Activated CD8-positive, alpha-beta memory T cell treated with anti-CD3 and anti-CD28 coated beads, Interleukin-2, amount 50 U/mL, for 48 hours (primary cell): Measurements from ENCODE around the gene STK17B.
"Not testable (repeated sequence)": the region's sequence is repeated elsewhere in the genome, so short reads cannot be mapped to it uniquely, and the experiment has no call there.

Experiments used
- DNase-seq: peaks from one replicate; pipeline ENCODE4 v3.0.0-alpha.2; 2020

STK17B gene

DNA sequence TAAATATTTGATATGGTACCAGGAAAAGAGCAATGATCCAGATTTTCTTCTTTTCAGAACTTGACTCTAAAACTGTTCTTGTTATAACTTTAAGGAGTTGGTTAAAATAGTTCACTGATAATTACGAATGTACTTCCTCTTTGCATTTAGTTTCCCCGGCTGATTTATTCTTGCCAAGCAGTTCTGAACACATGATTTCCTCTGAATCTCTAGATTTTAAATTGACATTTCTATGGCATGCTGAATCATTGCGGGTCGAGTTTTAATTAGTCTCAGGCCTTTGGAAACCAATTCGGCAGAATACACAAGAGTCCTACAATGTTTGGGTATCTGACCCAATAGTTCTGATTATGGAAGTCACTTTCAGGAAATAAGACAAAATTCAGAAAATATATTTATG is 65.4 kb downstream of the STK17B start:
- DNase-seq: no peak

DNA sequence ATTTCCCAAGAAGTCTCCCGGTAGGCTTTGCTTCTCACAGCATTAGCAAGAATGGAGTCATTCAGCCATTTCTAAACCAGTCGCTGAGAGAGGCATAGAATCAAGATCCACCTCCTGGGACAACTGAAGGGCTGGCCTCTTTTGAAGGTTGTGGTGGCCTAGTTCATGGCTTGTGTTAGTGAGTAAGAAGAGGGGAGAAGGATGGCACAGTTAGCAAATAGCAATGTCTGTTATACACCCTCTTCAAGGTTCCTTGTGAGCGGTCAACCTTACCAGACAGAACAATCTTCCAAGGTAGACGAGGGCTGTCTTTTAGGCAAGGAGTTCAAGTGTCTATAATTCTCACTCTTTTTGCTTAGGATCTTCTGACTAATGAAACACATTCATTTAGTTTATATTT is 67.3 kb downstream of the STK17B start:
- no peak for DNase-seq

DNA sequence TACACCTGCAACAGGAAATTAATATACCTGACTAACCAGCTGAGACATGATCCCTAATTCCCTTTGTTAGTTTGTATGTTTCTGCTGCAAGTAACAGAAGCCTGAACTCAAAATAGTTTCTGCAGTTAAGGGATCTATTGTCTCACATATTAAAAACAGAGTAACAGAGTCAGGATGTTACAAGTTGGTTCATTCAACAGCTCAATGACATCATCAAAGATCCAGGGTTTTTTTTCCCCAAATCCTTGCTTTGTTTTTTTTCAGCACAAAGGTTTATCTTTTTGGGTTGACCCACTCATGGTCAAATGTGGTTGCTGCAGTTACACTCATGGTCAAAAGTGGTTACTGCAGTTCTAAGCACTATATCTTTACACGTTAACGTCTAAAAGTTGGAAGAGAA is 67.8 kb downstream of the STK17B start:
- no peak for DNase-seq

DNA sequence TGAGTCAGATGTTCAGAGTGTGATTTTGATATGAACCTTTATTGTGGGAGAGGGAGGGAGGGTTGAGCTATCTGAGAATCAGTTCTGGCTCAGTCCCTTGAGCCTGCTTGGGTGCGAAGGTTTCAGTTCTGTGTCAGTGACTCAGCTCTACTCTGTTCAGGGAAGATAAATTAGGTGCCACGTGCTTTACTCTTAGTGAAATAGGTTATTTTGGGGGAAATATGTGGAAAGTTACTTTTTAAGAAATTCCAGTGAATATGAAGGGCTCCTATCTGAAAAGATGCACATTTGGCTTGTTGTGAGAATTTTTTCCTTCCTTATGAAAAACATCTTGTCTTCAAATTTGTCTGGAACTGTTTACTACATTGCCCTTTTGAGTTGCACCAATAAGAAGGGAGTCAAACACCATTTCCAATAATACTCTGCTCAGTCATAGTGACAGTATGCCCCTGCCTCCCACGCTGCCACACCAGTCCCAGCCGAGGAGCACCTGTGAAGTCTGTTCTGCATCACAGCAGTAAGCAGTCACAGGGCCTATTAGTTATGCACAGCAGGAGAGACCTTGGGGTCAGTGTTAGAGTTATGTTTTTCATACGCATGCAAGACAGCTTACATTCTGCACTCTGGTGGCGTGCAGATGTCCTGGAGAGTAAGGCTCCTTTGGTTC is 69.9 kb downstream of the STK17B start:
- peak; percentile 64 for DNase-seq

DNA sequence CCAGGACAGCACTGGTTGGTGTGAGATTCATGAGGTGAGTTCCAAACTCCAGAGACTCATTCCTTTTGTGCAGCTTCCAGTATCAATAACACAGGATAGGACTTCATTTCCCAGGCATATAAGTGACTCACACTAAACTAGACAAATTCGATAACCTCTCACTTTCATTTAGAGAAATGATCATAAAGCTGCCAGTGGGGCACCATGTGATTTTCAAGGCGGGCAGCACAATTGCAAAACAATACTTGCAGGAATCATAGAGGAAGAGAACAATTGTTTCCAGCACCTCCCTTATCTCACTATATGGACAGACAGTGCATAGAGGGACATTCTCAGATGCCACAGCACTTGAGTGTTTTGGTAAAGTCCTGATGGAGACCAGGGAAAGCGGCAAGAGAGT is 71.5 kb downstream of the STK17B start:
- DNase-seq: no peak

DNA sequence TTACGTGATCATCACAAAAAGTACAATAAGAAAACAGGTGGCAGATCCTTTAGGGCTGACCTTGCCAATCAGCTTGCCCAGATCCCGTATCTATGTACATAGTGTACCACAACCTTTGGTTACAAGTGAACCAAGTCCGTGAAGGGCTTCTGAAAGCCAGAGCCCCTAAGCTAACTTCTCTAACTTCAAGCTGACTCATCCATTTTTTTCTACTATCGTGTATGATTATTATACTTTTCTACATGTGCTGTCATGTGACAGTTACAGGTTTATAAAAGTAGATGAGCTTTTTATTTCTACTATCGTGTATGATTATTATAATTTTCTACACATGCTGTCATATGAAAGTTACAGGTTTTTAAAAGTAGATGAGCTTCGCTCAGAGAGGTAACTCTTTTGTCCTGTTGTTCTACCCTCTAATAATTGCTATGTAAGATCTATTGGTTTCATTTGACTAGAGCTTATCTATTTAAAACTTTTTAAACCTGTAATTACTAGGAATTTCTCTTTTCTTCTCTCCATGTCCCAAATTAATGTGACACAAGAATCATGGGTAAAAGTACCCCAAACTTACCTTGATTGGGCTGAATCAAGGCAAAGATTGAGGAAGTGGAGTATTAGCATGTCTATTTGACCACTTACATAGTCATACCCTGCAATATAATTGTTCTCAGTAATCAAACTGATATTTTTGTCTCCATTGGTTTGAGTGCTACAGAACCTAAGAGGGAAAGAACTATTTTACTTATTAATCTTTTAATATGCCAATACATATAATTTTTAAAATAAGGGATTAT is 73.3 kb downstream of the STK17B start:
- DNase-seq: no peak

DNA sequence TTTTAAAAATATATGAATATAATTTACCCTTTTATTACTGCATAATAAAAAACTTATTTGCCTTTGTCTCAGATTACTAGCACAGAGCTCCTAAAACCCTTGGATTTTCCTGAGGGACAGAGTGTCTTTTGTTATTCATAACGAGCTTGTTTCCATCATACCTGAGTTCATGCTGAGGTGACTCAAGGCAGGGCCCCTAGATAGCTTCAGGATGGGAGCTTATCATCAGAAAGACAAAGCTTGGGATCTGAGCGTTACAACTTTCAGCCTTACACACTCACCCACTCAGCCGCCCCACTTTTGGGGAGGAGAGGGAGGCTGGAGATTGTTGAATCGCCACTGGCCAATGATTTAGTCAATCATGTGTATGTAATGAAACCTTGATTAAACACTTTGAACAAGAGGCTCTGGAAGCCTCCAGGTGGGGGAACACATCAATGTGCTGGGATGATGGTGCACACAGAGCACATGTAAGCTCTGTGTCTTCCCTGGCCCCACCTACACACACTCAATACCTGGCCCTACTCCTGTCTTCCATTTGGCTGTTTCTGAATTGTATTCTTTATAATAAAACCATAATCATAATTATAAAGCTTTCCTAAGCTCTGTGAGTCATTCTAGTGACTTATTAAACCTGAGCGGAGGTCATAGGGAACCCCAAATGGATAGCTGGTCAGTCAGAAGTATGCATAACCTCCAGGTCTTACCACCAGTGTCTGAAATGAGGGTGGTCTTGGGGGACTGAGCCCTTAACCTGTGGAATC is 74.2 kb downstream of the STK17B start:
- no peak for DNase-seq

DNA sequence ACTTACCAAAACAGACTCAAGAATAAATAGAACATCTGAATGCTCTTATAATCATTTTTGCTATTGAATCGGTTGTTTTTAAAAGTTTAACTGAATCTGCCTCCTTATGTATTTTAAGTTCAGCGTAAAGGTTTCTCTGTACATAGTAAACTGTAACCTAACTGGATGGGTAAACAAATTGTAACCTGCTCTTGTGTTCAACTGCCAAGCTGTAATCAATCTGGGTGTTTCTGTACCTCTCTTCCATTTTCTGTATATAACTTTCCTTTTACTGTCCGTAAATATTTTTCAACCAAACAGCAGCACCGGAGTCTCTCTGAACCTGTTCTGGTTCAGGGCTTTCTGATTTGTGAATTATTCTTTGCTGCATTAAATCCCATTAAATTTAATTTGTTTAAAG is 75.1 kb downstream of the STK17B start:
- no peak for DNase-seq

DNA sequence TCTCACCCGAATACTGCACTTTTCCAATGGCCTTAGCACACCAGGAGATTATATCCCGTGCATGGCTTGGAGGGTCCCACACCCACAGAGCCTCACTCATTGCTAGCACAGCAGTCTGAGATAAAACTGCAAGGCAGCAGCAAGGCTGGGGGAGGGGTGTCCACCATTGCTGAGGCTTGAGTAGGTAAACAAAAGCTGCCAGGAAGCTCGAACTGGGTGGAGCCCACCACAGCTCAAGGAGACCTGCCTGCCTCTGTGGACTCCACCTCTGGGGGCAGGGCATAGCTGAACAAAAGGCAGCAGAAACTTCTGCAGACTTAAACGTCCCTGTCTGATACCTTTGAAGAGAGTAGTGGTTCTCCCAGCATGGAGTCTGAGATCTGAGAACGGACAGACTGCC is 81.9 kb downstream of the STK17B start:
- DNase-seq: not testable (repeated sequence)

DNA sequence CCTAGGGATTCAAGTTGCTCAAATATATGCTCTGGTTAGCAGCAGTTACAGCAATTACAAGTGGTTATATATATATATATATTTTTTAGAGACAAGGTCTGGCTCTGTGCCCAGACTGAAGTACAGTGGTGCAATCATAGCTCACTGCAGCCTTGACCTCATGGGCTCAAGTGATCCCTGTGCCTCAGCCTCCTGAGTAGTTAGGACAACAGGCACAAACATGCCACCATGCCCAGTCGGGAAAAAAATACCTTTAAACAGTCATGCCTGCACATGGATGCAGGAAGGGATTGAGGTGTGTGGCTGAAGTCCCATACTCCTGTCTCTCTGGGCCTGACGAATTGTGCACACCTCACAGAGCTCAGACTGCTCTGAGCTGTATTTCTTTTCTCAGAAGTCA is 83.2 kb downstream of the STK17B start:
- no peak for DNase-seq

DNA sequence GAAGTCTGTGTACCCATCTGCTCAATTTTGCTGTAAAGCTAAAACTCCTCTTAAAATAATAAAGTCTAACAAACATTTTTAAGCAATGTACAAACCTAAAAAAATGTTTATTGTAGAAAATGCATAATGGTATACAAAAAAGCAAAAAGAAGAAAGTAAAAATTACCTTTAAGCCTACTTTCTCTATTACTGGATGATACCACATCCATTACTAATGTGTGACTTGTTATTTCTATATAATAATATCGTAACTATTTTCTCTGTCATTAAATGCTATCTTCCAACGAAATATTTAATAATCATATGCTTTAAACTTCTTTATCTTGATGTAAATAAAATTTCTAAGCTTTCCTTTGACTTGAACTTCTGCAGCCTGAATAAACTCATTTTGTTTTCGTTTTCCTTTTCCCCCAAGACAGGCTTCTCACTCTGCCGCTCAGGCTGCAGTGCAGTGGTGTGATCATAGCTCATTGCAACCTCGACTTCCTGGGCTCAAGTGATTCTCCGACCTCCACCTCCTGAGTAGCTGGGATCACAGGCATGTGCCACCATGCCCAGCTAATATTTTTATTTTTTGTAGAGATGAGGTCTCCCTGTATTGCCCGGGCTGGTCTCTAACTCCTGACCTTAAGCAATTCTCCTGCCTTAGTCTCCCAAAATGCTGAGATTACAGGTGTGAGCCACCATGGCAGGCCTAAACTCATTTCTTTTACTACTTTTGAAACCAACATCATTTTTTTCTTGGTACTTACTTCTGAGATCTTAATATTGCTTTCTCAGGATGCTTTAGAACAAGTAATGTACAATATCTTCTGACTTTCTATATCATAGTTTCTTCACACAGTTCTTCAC is 84.6 kb downstream of the STK17B start:
- no peak for DNase-seq

DNA sequence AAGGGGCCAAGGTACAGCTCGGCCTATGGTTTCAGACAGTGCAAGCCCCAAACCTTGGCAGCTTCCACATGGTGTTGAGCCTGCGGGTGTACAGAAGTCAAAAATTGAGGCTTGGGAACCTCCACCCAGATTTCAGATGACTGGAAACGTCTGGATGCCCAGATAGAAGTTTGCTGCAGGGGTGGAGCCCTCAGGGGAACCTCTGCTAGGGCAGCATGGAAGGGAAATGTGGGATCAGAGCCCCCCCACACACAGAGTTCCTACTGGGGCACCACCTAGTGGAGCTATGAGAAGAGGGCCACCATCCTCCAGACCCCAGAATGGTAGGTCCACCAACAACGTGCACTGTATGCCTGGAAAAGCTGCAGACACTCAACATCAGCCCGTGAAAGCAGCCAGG is 87.8 kb downstream of the STK17B start:
- no peak for DNase-seq
